OCI-M2 (cell line): ENCODE results near the gene KCNJ1.

Experiments used
- DNase-seq: peaks from one replicate; lab custom pipeline; 2025; ENCODE audit not compliant: unreplicated experiment; lab: John Stamatoyannopoulos, UW

Gene KCNJ1

GRCh38 chr11:128825050-128825784, 41.9 kb downstream of the KCNJ1 start:
- no peak for DNase-seq

- DNase-seq: no peak
These were observed 42.7 kb downstream of the KCNJ1 start for GRCh38 chr11:128824191-128825049.

GRCh38 chr11:128823753-128824152, 43.3 kb downstream of the KCNJ1 start:
- no peak for DNase-seq

- no peak for DNase-seq
These were observed 45.0 kb downstream of the KCNJ1 start for GRCh38 chr11:128822130-128822529.

GRCh38 chr11:128821556-128821955, 45.5 kb downstream of the KCNJ1 start:
- no peak for DNase-seq

- no peak for DNase-seq
These were observed 47.9 kb downstream of the KCNJ1 start for GRCh38 chr11:128819198-128819597.

- no peak for DNase-seq
These were observed 52.0 kb downstream of the KCNJ1 start for GRCh38 chr11:128814856-128815705.

GRCh38 chr11:128813729-128814128, 53.4 kb downstream of the KCNJ1 start:
- DNase-seq: no peak

GRCh38 chr11:128810784-128811514, 56.1 kb downstream of the KCNJ1 start:
- DNase-seq: no peak

- no peak for DNase-seq
These were observed 58.0 kb downstream of the KCNJ1 start for GRCh38 chr11:128809128-128809527.

GRCh38 chr11:128807909-128808308, 59.2 kb downstream of the KCNJ1 start:
- DNase-seq: no peak

- DNase-seq: no peak
These were observed 60.4 kb downstream of the KCNJ1 start for GRCh38 chr11:128806506-128807261.

- no peak for DNase-seq
These were observed 62.6 kb downstream of the KCNJ1 start for GRCh38 chr11:128804481-128804880.

GRCh38 chr11:128803449-128804245, 63.4 kb downstream of the KCNJ1 start:
- no peak for DNase-seq

- no peak for DNase-seq
These were observed 64.1 kb downstream of the KCNJ1 start for GRCh38 chr11:128803011-128803410.

GRCh38 chr11:128802358-128802981, 64.6 kb downstream of the KCNJ1 start:
- no peak for DNase-seq

GRCh38 chr11:128800871-128801417, 66.2 kb downstream of the KCNJ1 start:
- no peak for DNase-seq

- DNase-seq: no peak
These were observed 70.8 kb downstream of the KCNJ1 start for GRCh38 chr11:128796270-128796669.
